Measurements from ENCODE around the gene SGPP1.
"Not testable (repeated sequence)": the region's sequence is repeated elsewhere in the genome, so short reads cannot be mapped to it uniquely, and the experiment has no call there.

The SGPP1 gene, protein sequence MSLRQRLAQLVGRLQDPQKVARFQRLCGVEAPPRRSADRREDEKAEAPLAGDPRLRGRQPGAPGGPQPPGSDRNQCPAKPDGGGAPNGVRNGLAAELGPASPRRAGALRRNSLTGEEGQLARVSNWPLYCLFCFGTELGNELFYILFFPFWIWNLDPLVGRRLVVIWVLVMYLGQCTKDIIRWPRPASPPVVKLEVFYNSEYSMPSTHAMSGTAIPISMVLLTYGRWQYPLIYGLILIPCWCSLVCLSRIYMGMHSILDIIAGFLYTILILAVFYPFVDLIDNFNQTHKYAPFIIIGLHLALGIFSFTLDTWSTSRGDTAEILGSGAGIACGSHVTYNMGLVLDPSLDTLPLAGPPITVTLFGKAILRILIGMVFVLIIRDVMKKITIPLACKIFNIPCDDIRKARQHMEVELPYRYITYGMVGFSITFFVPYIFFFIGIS

DNA sequence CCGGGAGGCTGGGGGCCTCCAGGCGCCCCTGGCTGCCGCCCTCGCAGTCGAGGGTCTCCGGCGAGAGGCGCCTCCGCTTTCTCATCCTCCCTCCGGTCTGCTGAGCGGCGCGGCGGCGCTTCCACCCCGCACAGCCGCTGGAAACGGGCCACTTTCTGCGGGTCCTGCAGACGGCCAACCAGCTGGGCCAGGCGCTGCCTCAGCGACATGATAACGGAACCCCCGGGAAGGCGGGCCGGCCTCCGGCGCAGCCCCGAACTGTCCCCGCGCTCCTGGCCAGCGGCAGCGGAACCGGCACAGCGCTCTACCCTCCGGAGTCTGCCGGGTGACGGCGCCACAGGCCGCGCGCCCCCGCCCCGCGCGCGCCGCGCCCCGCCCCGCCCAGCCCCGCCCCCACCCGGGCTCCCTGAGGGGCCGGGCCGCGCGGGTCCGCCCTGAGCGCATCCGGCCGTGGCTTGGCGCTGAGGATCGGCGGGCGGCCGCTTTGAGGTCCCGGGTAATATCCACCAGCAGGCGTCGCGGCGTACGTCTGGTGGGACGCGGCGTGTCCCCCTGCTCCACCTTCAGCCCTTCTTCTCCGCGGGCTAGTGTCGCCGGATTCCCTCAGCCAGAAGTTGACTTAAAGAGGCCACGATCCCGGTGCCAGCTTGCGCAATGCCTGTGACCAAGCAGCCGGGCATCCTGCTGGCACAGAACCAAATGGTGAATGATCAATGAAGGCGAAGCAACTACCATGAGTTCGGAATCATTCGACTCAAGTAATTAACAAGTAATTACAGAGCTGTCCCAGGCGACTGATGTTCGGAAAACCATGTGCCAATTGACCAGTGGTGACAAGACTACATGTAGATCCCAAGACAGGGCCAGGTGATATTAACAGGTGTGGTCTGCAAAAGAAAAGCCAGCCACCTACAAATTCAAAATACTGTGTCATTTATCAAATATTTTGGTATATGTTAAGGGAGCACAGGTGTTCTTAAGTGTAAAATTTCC is at the start of gene SGPP1:
Gene SGPP1 (minus strand): TSS at position 330 of the 993 bp plus-strand sequence. CDS start 121 bp downstream, at position 209.
- peak; percentile 97 for FAIRE-seq
- DNase-seq (ENCODE audit: low spot score): peak; percentile 99

DNA sequence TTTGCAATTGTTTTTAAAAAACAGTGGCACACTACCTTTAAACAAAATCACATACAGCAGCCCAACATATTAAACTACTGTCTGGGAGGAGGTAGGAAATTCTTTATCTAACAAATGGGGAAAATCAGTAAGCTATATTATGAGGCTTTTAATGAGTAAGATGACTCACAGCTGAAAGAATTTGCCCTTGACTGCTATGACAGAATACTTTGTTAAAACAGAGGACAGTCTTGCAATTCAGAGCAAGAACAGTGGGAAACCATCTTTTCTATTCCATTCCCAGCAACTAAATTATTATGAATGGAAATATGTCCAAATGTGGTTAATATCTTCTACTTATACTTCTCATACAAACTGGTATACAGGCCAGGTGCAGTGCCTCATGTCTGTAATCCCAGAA is 49.2 kb upstream of the SGPP1 start:
- FAIRE-seq (peak; percentile 87), DNase-seq (ENCODE audit: low spot score) (peak; percentile 72)

DNA sequence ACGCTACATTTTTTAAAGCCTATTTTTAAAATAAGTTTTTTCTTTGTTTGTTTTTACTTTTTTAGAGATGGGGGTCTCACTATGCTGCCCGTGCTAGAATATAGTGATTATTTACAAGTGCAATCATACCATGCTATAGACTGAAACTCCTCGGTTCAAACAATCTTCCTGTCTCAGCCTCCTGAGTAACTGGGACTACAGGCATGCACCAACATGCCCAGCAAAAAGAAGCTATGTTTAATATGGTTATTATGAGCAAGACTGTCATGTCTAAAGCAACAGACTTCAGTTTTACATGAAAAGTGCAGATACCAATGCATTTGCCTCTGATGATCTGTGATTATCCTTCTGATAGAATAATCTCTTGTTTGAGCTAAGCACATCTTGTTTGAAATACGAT is 45.6 kb upstream of the SGPP1 start:
- no peak for DNase-seq (ENCODE audit: low spot score)
- FAIRE-seq: no peak

DNA sequence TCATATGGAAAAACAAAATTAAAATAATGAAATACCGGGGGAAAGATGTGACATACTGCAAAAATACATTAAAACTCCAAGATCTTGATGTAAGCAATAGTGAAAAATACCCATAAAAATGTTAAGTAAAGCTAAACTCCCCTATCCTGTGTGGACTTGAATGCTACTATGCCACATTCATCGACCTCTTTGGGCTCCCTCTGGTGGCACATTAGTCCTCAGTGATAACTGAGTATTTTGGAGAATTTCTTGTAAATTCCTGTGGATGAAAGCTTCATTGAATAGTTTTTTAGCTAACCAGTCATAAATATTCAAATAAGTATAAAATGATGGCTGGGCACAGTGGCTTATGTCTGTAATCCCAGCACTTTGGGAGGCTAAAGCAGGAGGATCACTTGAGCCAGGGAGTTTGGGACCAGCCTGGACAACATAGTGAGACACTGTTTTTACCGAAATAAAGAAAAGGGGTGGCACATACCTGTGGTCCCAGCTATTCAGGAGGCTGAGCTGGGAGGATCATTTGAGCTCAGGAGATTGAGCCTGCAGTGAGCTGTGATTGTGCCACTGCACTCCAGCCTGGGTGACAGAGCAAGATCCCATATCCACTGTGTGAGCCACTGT is 42.4 kb upstream of the SGPP1 start:
- DNase-seq (ENCODE audit: low spot score) (peak; percentile 57), FAIRE-seq (peak; percentile 44)

DNA sequence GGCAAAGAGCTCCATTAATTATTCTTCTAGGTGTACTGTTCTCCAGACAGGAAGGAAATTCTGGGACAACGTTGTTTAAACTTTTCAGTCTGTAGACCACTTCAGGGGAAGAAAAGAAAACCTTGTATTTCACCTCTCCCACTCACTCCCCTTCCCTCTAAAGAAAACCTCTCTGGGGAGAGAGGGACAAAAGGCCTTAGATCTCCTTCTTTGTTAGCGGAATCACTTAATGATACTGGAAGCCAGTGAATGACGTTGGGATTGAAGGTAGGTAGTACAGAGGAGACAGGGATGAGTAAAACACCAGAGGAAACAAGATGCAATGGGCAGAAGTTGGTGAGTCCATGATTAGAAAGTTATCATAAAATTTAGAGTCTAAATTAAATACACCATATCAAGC is 38.7 kb upstream of the SGPP1 start:
- FAIRE-seq (no peak), DNase-seq (ENCODE audit: low spot score) (no peak)

DNA sequence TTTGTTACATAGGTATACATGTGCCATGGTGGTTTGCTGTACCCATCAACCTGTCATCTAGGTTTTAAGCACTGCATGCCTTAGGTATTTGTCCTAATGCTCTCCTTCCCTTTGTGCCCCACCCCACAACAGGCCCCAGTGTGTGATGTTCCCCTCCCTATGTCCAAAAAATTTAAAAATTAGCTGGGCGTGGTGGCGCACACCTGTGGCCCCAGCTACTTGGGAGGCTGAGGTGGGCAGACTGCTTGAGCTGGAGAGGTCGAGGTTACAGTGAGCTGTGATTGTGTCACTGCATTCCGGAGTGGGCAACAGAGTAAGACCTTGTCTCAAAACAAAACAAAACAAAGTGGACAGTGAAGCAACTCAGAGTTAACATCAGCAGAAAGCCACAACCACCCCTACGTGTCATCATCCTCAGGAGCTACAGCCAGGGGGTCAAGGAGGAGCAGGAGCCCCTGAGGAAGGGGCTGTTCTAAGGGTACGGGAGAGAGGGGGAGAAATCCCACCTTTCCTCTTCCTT is 36.8 kb upstream of the SGPP1 start:
- no peak for FAIRE-seq

DNA sequence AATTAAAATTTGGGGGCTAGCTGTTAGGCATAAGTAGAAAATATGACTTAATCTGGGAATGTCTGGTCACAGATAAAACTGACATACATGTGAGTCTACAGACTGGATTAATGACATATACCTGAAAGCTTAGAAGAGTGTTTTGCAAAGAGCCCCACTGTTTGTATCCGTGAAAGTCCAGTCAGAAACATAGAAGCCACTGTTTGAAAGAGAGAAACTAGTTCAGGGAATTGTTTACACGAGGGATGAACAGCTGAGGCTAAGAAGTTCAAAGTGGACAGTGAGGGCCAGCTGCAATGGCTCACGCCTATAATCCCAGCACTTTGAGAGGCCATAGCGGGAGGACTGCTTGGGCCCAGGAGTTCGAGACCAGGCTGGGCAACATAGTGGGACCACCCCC is 36.2 kb upstream of the SGPP1 start:
- DNase-seq (ENCODE audit: low spot score) (no peak), FAIRE-seq (peak; percentile 77)

More for the DNA sequence above, 36.8 kb upstream of the SGPP1 start:
- no peak for DNase-seq (ENCODE audit: low spot score)

DNA sequence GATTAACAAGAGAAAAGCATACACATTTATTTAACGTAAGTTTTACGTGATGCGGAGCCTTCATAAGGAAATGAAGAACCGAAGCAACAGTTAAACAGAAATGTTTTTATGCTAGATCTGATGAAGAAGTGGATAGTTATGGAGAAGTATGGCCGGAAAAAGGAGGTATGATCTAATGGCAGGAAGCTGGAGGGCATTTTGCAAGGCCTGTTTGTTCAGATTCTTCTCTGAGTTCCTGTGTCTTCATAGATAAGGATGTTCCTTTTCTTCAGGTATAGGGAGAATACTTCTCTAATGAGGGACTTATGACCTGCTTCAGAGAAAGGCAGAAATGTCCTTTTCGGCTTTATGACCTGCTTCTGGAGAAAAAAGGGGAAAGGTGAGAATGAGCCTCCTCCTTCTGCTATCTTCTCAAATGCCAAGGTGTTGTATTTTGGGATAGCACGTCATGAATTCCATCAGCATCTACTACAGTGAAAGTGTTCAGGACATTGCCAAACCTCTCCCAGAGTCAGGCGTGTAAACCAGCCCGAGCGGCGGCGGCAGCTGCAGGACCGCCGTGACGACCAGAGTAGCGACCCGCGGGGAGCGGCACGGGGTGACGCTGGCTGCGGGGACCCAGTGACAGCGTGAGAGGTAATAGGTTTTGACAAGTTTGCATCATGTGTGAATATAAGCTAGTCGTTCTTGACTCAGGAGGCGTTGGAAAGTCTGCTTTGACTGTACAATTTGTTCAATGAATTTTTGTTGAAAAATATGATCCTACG is 33.7 kb upstream of the SGPP1 start:
- peak; percentile 90 for FAIRE-seq
- no peak for DNase-seq (ENCODE audit: low spot score)

DNA sequence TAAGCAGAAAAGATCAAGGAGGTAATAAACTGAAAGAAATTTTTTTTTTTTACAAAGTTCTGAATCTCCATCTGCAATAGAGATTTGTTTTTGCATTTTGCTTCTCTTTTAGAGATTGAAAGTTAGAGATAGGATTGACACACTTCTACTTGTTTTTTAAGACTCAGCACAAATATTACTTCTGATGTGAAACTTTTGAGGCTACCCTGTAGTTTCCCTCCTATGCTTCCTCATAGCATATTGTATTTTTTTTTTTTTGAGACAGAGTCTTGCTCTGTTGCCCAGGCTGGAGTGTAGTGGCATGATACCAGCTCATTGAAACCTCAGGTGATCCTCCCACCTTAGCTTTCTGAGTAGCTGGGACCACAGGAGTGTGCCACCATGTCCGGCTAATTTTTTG is 32.1 kb upstream of the SGPP1 start:
- DNase-seq (ENCODE audit: low spot score) (no peak), FAIRE-seq (no peak)

DNA sequence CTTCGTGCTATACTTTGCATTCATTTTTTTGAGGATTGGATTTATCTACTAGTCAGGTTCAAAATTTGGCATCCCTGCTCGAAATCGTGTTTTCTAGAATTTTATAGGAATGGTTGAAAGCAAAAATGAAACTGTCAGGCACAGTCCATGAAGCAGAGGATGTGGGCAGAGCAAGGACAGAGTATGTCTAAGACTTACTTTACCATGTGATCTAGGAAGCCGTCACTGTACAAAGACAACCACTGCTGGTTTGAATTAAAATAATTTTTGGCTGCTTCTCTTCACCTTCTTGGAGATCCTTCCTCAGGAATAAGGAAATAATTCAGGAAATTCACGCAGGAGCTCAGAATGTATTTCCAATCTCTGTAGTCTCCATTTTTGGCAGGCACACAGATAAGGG is 31.6 kb upstream of the SGPP1 start:
- FAIRE-seq: no peak
- no peak for DNase-seq (ENCODE audit: low spot score)

DNA sequence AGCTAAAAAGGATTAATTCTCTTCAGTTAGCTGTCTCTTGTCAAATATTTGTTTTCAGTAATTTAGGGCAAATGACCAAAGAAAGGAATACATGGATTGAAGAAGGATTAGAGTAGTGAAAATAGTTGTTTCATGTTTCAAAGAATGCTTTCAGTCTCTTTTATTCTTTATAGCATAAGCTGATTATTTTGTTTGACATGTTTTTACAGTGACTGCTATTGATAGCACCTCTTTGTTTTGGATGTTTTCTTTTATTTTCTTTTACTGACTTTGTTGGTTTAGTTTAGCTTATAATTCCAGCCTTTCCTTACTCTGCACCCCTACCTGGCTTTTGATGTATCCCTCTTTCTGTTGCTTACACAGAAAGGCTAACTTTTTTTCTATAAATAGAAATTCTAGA is 29.3 kb upstream of the SGPP1 start:
- no peak for FAIRE-seq
- DNase-seq (ENCODE audit: low spot score): no peak

DNA sequence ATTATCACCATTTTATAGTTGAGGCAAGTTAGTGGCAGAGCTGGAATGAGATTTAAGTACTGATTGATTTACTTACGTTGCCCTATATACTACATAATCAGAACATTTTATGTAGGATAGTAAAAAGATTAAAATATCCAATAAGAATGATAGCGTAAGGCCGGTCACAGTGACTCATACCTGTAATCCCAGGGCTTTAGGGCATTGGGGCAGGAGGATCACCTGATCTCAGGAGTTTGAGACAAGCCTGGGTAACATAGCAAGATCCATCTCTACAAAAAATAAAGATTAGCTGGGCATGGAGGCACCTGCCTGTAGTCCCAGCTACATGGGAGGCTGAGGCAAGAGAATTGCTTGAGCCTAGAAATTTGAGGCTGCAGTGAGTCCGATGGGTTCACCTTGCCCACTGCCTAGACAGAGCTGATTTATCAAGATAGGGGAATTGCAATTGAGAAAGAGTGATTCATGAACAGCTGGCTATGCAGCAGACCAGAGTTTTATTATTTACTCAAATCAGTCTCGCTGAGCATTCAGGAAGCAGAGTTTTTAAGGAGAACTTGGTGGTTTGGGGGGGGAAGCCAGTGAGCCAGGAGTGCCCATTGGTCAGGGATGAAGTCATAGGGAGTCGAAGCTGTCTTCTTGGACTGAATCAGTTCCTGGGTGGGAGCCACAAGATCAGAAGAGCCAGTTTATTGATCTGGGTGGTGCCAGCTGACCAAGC is 24.7 kb upstream of the SGPP1 start:
- no peak for FAIRE-seq
- DNase-seq (ENCODE audit: low spot score): peak; percentile 49

DNA sequence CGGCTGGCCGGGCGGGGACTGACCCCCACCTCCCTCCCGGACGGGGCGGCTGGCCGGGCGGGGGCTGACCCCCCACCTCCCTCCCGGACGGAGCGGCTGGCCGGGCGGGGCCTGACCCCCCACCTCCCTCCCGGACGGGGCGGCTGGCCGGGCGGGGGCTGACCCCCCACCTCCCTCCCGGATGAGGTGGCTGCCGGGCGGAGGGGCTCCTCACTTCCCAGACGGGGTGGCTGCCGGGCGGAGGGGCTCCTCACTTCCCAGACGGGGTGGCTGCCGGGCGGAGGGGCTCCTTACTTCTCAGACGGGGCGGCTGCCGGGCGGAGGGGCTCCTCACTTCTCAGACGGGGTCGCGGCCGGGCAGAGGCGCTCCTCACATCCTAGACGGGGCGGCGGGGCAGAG is 23.2 kb upstream of the SGPP1 start:
- not testable (repeated sequence) for FAIRE-seq; DNase-seq (ENCODE audit: low spot score)

DNA sequence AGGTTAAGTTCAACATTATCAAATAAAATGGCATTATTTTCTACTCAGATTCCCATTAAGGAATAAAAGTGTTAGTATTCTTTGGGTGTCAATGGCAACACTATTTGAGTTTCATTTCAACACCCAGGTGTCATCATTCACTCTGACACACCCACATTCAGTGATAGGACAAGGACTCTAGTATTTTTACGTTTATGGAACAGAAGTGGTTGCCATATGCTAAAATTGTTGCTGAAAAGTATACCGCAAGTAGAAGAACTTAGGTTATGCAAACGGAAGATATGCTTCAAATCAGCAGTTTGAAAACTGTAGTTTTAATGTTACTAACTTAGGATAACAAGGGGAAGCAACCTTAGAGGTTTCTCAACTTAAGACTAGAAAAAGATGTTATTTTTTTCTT is 20.0 kb upstream of the SGPP1 start:
- FAIRE-seq (peak; percentile 27), DNase-seq (ENCODE audit: low spot score) (no peak)

DNA sequence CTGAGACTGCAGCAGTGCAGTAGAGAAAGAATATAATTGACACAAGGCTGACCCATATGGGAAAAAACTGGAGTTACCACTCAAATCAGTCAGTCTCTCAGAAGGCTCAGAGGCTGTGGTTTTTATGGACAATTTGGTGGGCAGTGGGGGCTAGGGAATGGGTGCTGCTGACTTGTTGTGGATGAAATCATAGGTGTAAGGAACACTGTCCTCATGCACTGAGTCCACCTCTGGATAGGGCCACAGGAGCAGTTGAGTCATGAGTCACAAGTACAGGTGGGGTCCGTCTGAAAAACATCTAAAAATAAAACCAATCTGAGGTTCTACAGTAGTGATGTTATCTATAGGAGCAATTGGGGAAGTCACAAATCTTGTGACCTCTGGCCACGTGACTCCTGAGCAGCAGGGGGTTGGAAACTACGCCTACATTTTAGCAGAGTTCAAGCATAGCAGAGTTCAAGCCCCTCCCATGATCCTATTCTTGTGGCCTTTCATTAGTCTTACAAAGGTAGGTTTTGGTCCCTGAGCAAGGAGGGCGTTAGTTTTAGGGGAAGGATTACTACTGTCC is 18.1 kb upstream of the SGPP1 start:
- no peak for DNase-seq (ENCODE audit: low spot score)
- peak; percentile 13 for FAIRE-seq

DNA sequence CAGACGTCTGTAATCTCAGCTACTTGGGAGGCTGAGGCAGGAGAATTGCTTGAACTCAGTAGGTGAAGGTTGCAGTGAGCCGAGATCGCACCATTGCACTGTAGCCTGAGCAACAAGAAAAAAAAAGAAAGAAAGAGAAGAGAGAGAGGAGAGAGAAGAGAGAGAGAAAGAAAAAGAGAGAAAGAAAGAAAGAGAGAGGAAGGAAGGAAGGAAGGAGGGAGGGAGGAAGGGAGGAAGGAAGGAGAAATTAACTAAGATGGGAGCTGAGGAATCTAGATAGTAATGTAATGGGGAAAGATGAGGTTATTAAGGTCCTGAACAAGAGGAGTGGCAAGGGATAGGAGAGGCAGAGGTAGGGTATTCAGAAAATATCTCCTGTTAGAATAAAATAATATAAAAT is 17.4 kb upstream of the SGPP1 start:
- FAIRE-seq: no peak
- DNase-seq (ENCODE audit: low spot score): no peak

DNA sequence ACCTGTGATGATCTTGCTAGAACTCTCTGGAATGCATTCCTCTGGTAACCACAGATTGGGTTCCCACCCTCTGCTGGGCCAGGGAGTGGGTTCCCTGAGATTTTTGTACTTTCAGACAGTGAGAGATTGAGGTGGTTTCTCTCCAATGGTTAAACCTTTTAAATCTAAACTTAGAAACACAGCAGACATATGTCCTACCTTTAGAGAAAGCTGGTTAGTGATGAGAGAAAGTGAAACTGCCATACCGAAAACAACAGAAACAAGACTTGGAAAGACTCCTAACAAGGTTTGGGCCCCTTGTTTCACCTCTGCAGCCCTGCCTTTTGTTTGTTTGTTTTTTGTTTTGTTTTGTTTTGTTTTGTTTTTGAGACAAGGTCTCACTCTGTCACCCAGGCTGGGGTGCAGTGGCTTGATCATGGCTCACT is 9.7 kb upstream of the SGPP1 start:
- FAIRE-seq (no peak), DNase-seq (ENCODE audit: low spot score) (no peak)

DNA sequence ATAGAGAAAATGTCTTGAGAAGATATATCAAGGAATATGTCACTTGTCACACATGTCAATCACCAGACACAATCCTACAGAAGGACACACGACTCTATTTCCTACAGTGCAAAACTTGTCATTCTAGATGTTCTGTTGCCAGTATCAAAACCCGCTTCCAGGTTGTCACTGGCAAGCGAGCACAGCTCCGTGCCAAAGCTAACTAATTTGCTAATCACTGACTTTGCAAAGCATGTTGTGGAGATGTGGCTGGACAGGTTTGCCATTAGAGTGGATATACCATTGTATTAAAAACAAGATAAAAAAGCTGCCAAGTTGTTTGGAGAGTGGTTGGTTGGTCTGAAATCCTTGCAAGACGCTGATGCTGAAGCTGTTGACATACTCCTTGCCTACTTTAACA is 7.9 kb upstream of the SGPP1 start:
- no peak for DNase-seq (ENCODE audit: low spot score)
- peak; percentile 96 for FAIRE-seq

DNA sequence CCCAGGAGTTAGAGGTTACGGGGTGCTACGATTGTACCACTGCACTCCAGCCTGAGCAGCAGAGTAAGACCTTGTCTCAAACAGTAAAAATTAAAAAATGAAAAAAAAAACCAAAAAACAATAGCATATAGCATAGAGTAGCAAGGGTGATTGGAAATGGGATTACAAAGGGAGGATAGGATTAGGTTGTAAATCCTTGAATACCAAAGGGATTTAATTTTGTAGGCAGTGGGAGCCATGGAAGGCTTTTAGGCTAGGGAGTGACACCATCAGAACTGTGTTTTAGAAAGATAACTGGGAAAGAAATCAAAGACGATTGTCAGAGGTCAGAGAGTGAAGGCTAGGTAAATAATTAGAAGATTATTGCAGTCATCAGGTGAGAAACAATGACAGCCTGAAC is 2.8 kb upstream of the SGPP1 start:
- FAIRE-seq (no peak), DNase-seq (ENCODE audit: low spot score) (no peak)

Data from urothelium cell line (cell line).